HFFc6 (cell line): Measurements from ENCODE around the gene ABHD17C. TPM values are rescaled to one million over a fixed set of nuclear protein-coding genes. Genes with fewer than 3 reads are reported as not detected.

ENCODE experiments used
- DNase-seq: peaks from one replicate; pipeline ENCODE4 v3.0.0-alpha.2; 2018
- H3K27ac Mint-ChIP-seq: 2 replicates; pipeline ENCODE4 v1.8.0; 2020; ENCODE audit warnings: mild to moderate bottlenecking, mixed read lengths
- H3K27me3 Mint-ChIP-seq: 2 replicates; pipeline ENCODE4 v1.8.0; 2021; ENCODE audit warnings: mild to moderate bottlenecking, moderate library complexity, mixed read lengths; ENCODE audit not compliant: insufficient read depth
- H3K36me3 Mint-ChIP-seq: 2 replicates; pipeline ENCODE4 v1.8.0; 2021; ENCODE audit warnings: low read depth, mixed read lengths
- H3K4me1 Mint-ChIP-seq: 2 replicates; pipeline ENCODE4 v1.8.0; 2020; ENCODE audit warnings: low read depth, mixed read lengths
- H3K4me3 Mint-ChIP-seq: 2 replicates; pipeline ENCODE4 v1.8.0; 2020; ENCODE audit warnings: mild to moderate bottlenecking, moderate library complexity, mixed read lengths
- H3K9me3 Mint-ChIP-seq: 2 replicates; pipeline ENCODE4 v1.8.0; 2020; ENCODE audit warnings: mild to moderate bottlenecking, mixed read lengths
- total RNA-seq, 6 experiments: library from RNA; stranded (reverse); fragmentation: NEBNext Ultra II Directional; extraction: Animal tissue kit (Norgen Biotek cat#: 25700); gene quantifications; 2 replicates in 1 of 6; 3 replicates in 5 of 6; pipeline ENCODE4 v1.2.3, GENCODE V29; 2021
- TF ChIP-seq, protein P1 (sequence below): fragments of 200-600 bp; sonication (generic); IDR thresholded peaks from 2 replicates; pipeline ENCODE4 v1.5.0; 2021; ENCODE audit warnings: antibody characterized with exemption, mild to moderate bottlenecking

ABHD17C gene
- total RNA-seq, 6 experiments from 2014 or later: 8.5 to 21.4 (median 15.9) TPM

DNA sequence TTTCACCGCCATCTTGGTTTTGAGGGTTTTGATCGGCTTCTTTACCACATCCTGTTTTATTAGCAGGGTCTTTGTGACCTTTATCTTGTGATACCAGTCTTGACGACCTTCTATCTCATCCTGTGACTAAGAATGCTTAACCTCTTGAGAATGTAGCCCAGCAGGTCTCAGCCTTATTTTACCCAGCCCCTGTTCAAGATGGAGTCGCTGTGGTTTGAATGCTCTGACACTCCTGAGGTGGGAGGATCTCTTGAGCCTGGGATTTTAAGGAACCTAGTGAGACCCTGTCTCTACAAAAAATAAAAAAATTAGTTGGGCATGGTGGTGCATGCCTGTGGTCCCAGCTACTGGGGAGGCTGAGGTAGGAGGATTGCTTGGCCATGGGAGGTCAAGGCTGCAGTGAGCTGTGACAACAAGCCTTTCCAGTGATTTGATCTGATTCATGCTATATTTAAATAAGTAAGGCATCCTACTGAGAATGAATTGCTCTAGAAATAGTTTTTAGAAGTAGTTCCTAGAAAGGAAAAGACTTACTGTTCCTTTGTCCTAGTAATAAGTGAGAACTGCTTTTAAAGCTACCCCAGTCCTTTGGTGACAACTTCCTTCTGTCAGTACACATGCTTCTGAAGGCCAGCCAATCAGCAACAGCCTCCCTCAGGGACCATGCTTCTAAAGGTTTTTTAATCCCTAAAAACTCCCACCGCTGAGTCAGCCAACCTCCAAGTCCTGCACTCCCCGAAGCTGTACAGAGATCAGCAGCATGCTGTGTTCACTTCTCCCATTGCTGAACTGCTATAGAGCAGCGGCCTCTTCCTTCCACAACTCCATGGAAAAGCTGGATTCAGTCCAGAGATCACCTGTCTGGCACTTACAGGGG lies 75.0 kb downstream of the ABHD17C start:
- Mint-ChIP-seq H3K4me3 (no peak overlapping the region), H3K27me3 (no peaks in the 10 kb centered on the region), H3K27ac (no peak overlapping the region), H3K9me3 (no peaks in the 10 kb centered on the region), H3K36me3 (no peaks in the 10 kb centered on the region), H3K4me1 (no peaks in the 10 kb centered on the region; the same call in 1 of the 2 replicates)
- TF ChIP-seq, protein P1, sequence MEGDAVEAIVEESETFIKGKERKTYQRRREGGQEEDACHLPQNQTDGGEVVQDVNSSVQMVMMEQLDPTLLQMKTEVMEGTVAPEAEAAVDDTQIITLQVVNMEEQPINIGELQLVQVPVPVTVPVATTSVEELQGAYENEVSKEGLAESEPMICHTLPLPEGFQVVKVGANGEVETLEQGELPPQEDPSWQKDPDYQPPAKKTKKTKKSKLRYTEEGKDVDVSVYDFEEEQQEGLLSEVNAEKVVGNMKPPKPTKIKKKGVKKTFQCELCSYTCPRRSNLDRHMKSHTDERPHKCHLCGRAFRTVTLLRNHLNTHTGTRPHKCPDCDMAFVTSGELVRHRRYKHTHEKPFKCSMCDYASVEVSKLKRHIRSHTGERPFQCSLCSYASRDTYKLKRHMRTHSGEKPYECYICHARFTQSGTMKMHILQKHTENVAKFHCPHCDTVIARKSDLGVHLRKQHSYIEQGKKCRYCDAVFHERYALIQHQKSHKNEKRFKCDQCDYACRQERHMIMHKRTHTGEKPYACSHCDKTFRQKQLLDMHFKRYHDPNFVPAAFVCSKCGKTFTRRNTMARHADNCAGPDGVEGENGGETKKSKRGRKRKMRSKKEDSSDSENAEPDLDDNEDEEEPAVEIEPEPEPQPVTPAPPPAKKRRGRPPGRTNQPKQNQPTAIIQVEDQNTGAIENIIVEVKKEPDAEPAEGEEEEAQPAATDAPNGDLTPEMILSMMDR: no peak
- no peak for DNase-seq

DNA sequence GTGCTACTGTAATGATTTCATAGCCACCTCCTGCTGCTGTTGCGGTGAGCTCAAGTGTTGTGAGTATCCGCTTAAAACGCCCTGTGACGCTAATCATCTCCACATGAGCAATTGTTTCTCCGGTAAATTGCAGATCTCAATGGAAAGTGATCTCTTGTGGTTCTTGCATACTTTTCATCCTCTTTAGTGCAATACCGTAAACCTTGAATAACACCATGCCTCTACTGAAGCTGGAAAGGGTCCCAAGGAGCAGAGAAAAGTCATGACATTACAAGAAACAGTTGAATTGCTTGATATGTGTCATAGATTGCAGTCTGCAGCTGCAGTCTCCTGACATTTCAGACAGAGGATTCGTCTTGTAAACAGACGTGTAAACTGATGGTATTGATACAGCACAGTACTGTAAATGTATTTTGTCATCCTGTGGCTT lies 78.0 kb downstream of the ABHD17C start:
- peaks cover 22% of the 10 kb centered on the region for H3K4me1 Mint-ChIP-seq
- peaks cover 2% of the 10 kb centered on the region; the same call in 1 of the 2 replicates for H3K27me3 Mint-ChIP-seq
- H3K4me3 Mint-ChIP-seq: no peak overlapping the region
- H3K27ac Mint-ChIP-seq: no peak overlapping the region
- no peak for DNase-seq
- H3K9me3 Mint-ChIP-seq: no peaks in the 10 kb centered on the region
- TF ChIP-seq, protein P1: no peak
- no peaks in the 10 kb centered on the region for H3K36me3 Mint-ChIP-seq

DNA sequence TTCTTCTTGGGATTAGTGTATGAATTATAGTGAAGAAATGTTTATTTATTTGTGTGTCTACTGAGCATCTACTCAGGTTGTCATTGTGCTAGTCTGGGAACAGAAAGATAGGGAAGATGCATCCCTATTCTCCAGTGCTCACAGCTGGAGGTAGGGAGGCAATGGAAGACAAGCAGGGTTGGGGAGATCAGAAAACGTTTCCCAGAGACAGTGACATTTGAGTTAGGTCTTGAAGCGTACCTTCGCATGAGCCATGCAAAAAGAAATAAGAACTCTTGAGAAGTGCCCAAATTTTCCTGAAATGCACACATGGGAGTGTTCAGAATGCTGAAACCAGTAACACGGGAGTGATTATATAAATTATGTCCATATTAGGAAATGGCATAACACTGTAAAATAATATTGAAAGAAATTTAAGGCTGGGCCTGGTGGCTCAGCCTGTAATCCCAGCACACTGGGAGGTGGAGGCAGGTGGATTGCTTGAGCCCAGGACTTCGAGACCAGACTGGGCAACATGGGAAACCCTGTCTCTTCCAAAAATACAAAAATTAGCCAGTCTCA lies 78.8 kb downstream of the ABHD17C start:
- no peak for DNase-seq
- Mint-ChIP-seq H3K27me3 (peaks cover 3% of the 10 kb centered on the region; the same call in 1 of the 2 replicates), H3K9me3 (no peaks in the 10 kb centered on the region), H3K4me3 (no peak overlapping the region), H3K27ac (no peak overlapping the region), H3K4me1 (peaks cover 25% of the 10 kb centered on the region), H3K36me3 (no peaks in the 10 kb centered on the region)
- TF ChIP-seq, protein P1: no peak

DNA sequence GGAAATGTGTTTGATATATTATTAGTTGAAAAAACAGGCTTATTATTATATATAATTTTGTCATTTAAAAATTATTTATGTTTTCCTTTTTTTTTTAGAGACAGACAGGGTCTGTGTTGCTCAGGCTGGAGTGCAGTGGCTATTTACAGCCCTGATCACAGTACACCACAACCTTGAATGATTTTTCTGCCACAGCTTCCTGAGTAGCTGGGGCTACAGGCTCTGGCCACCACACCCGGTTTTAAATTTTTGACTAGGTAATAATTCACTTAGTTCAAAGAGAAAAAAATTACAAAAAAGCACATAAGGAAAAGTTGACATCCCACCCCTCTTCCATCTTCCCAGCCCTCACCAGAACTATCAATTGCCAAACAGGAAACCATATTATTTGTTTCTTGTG lies 79.4 kb downstream of the ABHD17C start:
- H3K4me3 Mint-ChIP-seq: no peak overlapping the region
- H3K27me3 Mint-ChIP-seq: peaks cover 3% of the 10 kb centered on the region
- no peak for DNase-seq
- TF ChIP-seq, protein P1: no peak
- H3K9me3 Mint-ChIP-seq: no peaks in the 10 kb centered on the region
- no peaks in the 10 kb centered on the region for H3K36me3 Mint-ChIP-seq
- peaks cover 25% of the 10 kb centered on the region for H3K4me1 Mint-ChIP-seq
- no peak overlapping the region for H3K27ac Mint-ChIP-seq

DNA sequence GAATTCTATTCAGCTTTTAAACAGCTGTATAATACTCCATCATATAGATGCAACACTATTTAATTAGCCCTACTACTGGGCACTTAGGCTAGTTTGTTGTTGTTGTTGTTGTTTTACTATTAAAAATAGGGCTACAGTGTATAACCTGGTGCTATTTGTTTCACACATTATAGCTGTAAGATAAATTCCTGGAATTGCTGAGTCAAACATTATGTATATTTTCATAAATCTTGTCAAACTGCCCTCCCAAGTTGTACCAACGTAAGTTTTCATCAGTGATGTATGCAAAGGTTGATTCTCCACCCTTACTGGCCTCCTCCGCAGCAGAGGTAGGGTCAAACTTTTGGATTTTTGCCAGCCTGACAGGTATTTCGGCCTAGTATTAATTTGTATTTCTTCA lies 80.2 kb downstream of the ABHD17C start:
- no peak for DNase-seq
- Mint-ChIP-seq H3K4me3 (no peak overlapping the region), H3K9me3 (no peaks in the 10 kb centered on the region), H3K4me1 (peaks cover 34% of the 10 kb centered on the region), H3K36me3 (no peaks in the 10 kb centered on the region), H3K27ac (no peak overlapping the region), H3K27me3 (peaks cover 10% of the 10 kb centered on the region)
- TF ChIP-seq, protein P1: no peak
